Neural progenitor cell (in vitro differentiated cells): ENCODE data around the gene CTSH. TPM values are rescaled to one million over a fixed set of nuclear protein-coding genes. Genes with fewer than 3 reads are reported as not detected.

ENCODE experiments used
- DNase-seq: peaks from one replicate; pipeline ENCODE4 v3.0.0-alpha.2; 2016; ENCODE audit warnings: low spot score
- H2AFZ ChIP-seq: fragments of 200-600 bp; sonication (generic); replicated peaks from 2 replicates; pipeline ENCODE4 v1.6.1; 2016; ENCODE audit warnings: antibody characterized with exemption
- H3F3A ChIP-seq: fragments of 200-600 bp; sonication (generic); 2 replicates; pipeline ENCODE4 v1.6.1; 2016; ENCODE audit warnings: antibody characterized with exemption, low read depth
- H3K27ac ChIP-seq: fragments of 200-600 bp; sonication (generic); 2 replicates; pipeline ENCODE4 v1.5.1; 2016; ENCODE audit warnings: mild to moderate bottlenecking
- H3K27me3 ChIP-seq: fragments of 200-600 bp; sonication (generic); 2 replicates; pipeline ENCODE4 v1.6.1; 2016; ENCODE audit warnings: mild to moderate bottlenecking, moderate library complexity
- H3K36me3 ChIP-seq: fragments of 200-600 bp; sonication (generic); 2 replicates; pipeline ENCODE4 v1.5.1; 2016
- H3K4me1 ChIP-seq: fragments of 200-600 bp; sonication (generic); 2 replicates; pipeline ENCODE4 v1.6.1; 2016; ENCODE audit warnings: mixed run types
- H3K4me2 ChIP-seq: fragments of 200-600 bp; sonication (generic); 2 replicates; pipeline ENCODE4 v1.6.1; 2016
- H3K4me3 ChIP-seq: fragments of 200-600 bp; sonication (generic); 2 replicates; pipeline ENCODE4 v1.5.1; 2016
- H3K79me2 ChIP-seq: fragments of 200-600 bp; sonication (generic); 2 replicates; pipeline ENCODE4 v1.6.1; 2016; ENCODE audit warnings: low read depth
- H3K9ac ChIP-seq: fragments of 200-600 bp; sonication (generic); 2 replicates; pipeline ENCODE4 v1.6.1; 2016
- H3K9me3 ChIP-seq: fragments of 200-600 bp; sonication (generic); 2 replicates; pipeline ENCODE4 v1.5.1; 2016; ENCODE audit warnings: low read depth
- H4K20me1 ChIP-seq: fragments of 200-600 bp; sonication (generic); 2 replicates; pipeline ENCODE4 v1.6.1; 2016; ENCODE audit warnings: low read depth
- H3K27ac Mint-ChIP-seq: 3 replicates; pipeline ENCODE4 v1.8.0; 2021; ENCODE audit warnings: mixed read lengths
- H3K27me3 Mint-ChIP-seq: 2 replicates; pipeline ENCODE4 v1.8.0; 2022; ENCODE audit warnings: low read depth, mild to moderate bottlenecking, inconsistent platforms, moderate library complexity, mixed read lengths; ENCODE audit not compliant: insufficient read depth
- H3K36me3 Mint-ChIP-seq: 3 replicates; pipeline ENCODE4 v1.8.0; 2021; ENCODE audit warnings: mixed read lengths
- H3K4me1 Mint-ChIP-seq: 3 replicates; pipeline ENCODE4 v1.8.0; 2021; ENCODE audit warnings: mixed read lengths
- H3K4me3 Mint-ChIP-seq: 3 replicates; pipeline ENCODE4 v1.8.0; 2021; ENCODE audit warnings: mild to moderate bottlenecking, moderate library complexity, mixed read lengths
- H3K9me3 Mint-ChIP-seq: 3 replicates; pipeline ENCODE4 v1.8.0; 2020; ENCODE audit warnings: mixed read lengths
- EZH2 ChIP-seq: fragments of 200-600 bp; sonication (generic); IDR thresholded peaks from 2 replicates; pipeline ENCODE4 v1.6.1; 2017; ENCODE audit warnings: antibody characterized with exemption, mild to moderate bottlenecking, moderate library complexity
- EZH2phosphoT487 ChIP-seq: fragments of 200-600 bp; sonication (generic); IDR thresholded peaks from 2 replicates; pipeline ENCODE4 v1.6.1; 2017; ENCODE audit warnings: antibody characterized with exemption
- total RNA-seq: library from RNA; depleted of rRNA; stranded (reverse); fragments of >200 nt; gene quantifications from 2 replicates; pipeline ENCODE4 v1.2.3, GENCODE V29; 2015; ENCODE audit warnings: low replicate concordance
- TF ChIP-seq, protein P1 (sequence below): fragments of 200-600 bp; sonication (generic); IDR thresholded peaks from 2 replicates; pipeline ENCODE4 v1.5.1; 2017; ENCODE audit warnings: antibody characterized with exemption, mild to moderate bottlenecking

Gene CTSH
- total RNA-seq, 1 donor from 2014 or later, result 3.5 TPM

DNA sequence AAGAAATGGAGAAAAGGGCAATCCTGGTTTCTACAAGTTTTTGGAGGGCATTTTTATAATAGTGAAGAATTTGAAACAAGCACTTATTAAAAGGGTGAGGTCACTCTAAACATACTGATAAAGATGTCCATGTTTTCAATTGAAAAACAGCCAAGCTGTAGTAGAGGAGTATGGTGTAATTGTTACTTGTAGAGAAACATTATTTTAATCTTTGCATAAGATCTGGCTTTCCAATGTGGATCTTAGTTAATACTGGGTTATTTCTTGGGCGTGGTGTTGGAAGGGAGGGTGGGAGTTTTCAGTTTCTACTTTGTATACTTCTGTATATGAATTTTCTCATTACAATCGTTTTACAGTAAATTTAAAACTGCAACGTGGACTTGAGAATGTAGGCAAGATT, 49.4 kb downstream of the CTSH start:
- no peak for TF ChIP-seq EZH2
- TF ChIP-seq, protein P1, sequence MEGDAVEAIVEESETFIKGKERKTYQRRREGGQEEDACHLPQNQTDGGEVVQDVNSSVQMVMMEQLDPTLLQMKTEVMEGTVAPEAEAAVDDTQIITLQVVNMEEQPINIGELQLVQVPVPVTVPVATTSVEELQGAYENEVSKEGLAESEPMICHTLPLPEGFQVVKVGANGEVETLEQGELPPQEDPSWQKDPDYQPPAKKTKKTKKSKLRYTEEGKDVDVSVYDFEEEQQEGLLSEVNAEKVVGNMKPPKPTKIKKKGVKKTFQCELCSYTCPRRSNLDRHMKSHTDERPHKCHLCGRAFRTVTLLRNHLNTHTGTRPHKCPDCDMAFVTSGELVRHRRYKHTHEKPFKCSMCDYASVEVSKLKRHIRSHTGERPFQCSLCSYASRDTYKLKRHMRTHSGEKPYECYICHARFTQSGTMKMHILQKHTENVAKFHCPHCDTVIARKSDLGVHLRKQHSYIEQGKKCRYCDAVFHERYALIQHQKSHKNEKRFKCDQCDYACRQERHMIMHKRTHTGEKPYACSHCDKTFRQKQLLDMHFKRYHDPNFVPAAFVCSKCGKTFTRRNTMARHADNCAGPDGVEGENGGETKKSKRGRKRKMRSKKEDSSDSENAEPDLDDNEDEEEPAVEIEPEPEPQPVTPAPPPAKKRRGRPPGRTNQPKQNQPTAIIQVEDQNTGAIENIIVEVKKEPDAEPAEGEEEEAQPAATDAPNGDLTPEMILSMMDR, result no peak
- TF ChIP-seq EZH2phosphoT487, result no peak
- H3K4me1 Mint-ChIP-seq, result no peaks in the 10 kb centered on the region
- H3K27me3 Mint-ChIP-seq, result no peaks in the 10 kb centered on the region
- peaks cover 99% of the 10 kb centered on the region for H3K79me2 ChIP-seq
- peaks cover 88% of the 10 kb centered on the region for H4K20me1 ChIP-seq
- no peaks in the 10 kb centered on the region for H3K9me3 Mint-ChIP-seq
- no peak overlapping the region for H3K27ac Mint-ChIP-seq
- no peak for DNase-seq
- no peak overlapping the region for H3K4me2 ChIP-seq
- no peak overlapping the region for H3K27ac ChIP-seq
- no peak overlapping the region for H3K9ac ChIP-seq
- H2AFZ ChIP-seq, result no peak overlapping the region
- H3K9me3 ChIP-seq, result no peaks in the 10 kb centered on the region
- H3K27me3 ChIP-seq, result no peaks in the 10 kb centered on the region
- peaks cover 64% of the 10 kb centered on the region for H3F3A ChIP-seq
- H3K4me3 ChIP-seq, result no peak overlapping the region
- peaks cover 75% of the 10 kb centered on the region for H3K36me3 ChIP-seq
- H3K4me3 Mint-ChIP-seq, result no peak overlapping the region
- no peaks in the 10 kb centered on the region for H3K4me1 ChIP-seq
- H3K36me3 Mint-ChIP-seq, result peaks cover 56% of the 10 kb centered on the region

DNA sequence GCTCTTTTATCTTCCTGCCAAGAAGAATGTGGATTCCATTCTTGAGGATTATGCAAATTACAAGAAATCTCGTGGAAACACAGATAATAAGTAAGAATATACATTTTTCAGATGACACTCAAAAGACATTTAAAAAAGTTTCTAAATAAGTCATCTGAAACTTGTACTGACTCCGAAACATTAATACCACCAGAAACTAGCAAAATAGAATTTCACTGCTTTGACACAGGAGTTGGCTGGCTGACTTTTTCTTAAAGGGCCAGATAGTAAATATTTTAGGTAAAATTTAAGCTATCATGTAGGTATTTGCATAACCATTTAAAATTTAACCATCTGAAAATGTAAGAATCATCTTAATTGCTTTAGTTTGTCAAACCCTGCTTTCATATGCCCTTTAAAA, 51.3 kb downstream of the CTSH start:
- peaks cover 89% of the 10 kb centered on the region for H4K20me1 ChIP-seq

DNA sequence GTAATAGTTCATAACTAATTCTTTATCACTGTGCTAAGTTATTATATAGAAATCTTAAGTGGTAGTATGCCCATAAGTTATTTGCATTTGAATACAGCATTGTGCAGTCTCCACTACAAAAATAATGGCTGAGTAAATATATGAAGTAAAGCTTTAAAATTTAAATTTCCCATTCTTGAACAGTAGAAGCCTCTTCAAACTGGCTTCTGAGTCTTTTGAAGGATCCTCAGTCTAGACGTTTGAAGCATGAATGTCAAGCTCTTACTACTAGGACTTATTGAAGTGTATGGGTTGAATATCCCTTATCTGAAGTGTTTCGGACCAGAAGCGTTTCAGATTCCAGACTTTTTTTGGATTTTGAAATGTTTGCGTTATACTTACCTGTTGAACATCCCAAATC, 55.8 kb downstream of the CTSH start:
- H3F3A ChIP-seq, result peaks cover 56% of the 10 kb centered on the region
- H3K4me3 ChIP-seq, result no peak overlapping the region
- H3K9ac ChIP-seq, result no peak overlapping the region
- no peaks in the 10 kb centered on the region for H3K4me1 Mint-ChIP-seq
- no peaks in the 10 kb centered on the region for H3K27me3 ChIP-seq
- peaks cover 94% of the 10 kb centered on the region for H4K20me1 ChIP-seq
- no peak overlapping the region for H3K27ac Mint-ChIP-seq
- no peaks in the 10 kb centered on the region for H3K4me1 ChIP-seq
- no peak overlapping the region for H2AFZ ChIP-seq
- no peak overlapping the region for H3K4me2 ChIP-seq
- no peaks in the 10 kb centered on the region for H3K9me3 ChIP-seq
- no peak for TF ChIP-seq EZH2
- TF ChIP-seq, protein P1, result no peak
- TF ChIP-seq EZH2phosphoT487, result no peak
- peaks cover 46% of the 10 kb centered on the region for H3K36me3 Mint-ChIP-seq
- peaks cover 100% of the 10 kb centered on the region for H3K79me2 ChIP-seq
- no peak overlapping the region for H3K4me3 Mint-ChIP-seq
- H3K9me3 Mint-ChIP-seq, result no peaks in the 10 kb centered on the region
- DNase-seq, result no peak
- peaks cover 73% of the 10 kb centered on the region for H3K36me3 ChIP-seq
- H3K27ac ChIP-seq, result no peak overlapping the region
- H3K27me3 Mint-ChIP-seq, result no peaks in the 10 kb centered on the region

More for the DNA sequence above, 51.3 kb downstream of the CTSH start:
- no peaks in the 10 kb centered on the region for H3K9me3 ChIP-seq
- H3K9ac ChIP-seq, result no peak overlapping the region
- peaks cover 55% of the 10 kb centered on the region for H3F3A ChIP-seq
- TF ChIP-seq EZH2phosphoT487 (no peak), EZH2 (no peak)
- TF ChIP-seq, protein P1, result no peak
- no peak overlapping the region for H3K27ac ChIP-seq
- Mint-ChIP-seq H3K4me3 (no peak overlapping the region), H3K27me3 (no peaks in the 10 kb centered on the region), H3K4me1 (no peaks in the 10 kb centered on the region), H3K9me3 (no peaks in the 10 kb centered on the region), H3K36me3 (peaks cover 51% of the 10 kb centered on the region), H3K27ac (no peak overlapping the region)
- peaks cover 72% of the 10 kb centered on the region for H3K36me3 ChIP-seq
- no peak overlapping the region for H3K4me2 ChIP-seq
- H3K4me3 ChIP-seq, result no peak overlapping the region
- DNase-seq, result no peak
- H3K4me1 ChIP-seq, result no peaks in the 10 kb centered on the region
- H3K27me3 ChIP-seq, result no peaks in the 10 kb centered on the region
- no peak overlapping the region for H2AFZ ChIP-seq
- H3K79me2 ChIP-seq, result peaks cover 100% of the 10 kb centered on the region
